HepG2 (cell line): ENCODE data around the gene MRPL28. TPM values are rescaled to one million over a fixed set of nuclear protein-coding genes. Genes with fewer than 3 reads are reported as not detected.

Source experiments
- BATF2 ChIP-seq: sonication (generic); formaldehyde crosslinking; IDR thresholded peaks from 2 replicates; pipeline ENCODE4 v1.8.0; 2022; ENCODE audit warnings: mild to moderate bottlenecking, missing genetic modification reagents, moderate library complexity
- BCL6 ChIP-seq: IDR thresholded peaks from 2 replicates; pipeline ENCODE4 v1.6.1; 2016; ENCODE audit warnings: missing genetic modification reagents, missing compliant biosample characterization
- CBX2 ChIP-seq, 2 experiments: fragments of 200-600 bp in 1 of 2; sonication (generic); formaldehyde crosslinking in 1 of 2; IDR thresholded peaks; 2 replicates each; pipeline versions ENCODE4 v1.7.0 to v1.8.1; 2018 to 2022; ENCODE audit warnings: low read depth in 2 of 2, low read length in 1 of 2, mild to moderate bottlenecking in 1 of 2, missing genetic modification reagents in 1 of 2
- CC2D1A ChIP-seq: sonication (generic); formaldehyde crosslinking; IDR thresholded peaks from 2 replicates; pipeline ENCODE4 v1.8.1; 2023; ENCODE audit warnings: mild to moderate bottlenecking, missing genetic modification reagents
- DMAP1 ChIP-seq: IDR thresholded peaks from 2 replicates; pipeline ENCODE4 v1.6.1; 2016
- HHEX ChIP-seq: IDR thresholded peaks from 2 replicates; pipeline ENCODE4 v1.6.1; 2016; ENCODE audit warnings: control low read depth
- LCORL ChIP-seq, 2 experiments: fragments of 450-650 bp in 1 of 2; sonication (generic) in 1 of 2; formaldehyde crosslinking in 1 of 2; IDR thresholded peaks; 2 replicates each; pipeline versions ENCODE4 v1.5.0 to v1.6.1; 2017 to 2020; ENCODE audit warnings: antibody characterized with exemption in 1 of 2, missing genetic modification reagents in 1 of 2
- MEIS1 ChIP-seq: sonication (generic); formaldehyde crosslinking; IDR thresholded peaks from 2 replicates; pipeline ENCODE4 v1.9.0; 2021; ENCODE audit warnings: mild to moderate bottlenecking, missing genetic modification reagents, moderate library complexity, borderline replicate concordance
- NFATC3 ChIP-seq: sonication (generic); formaldehyde crosslinking; IDR thresholded peaks from 2 replicates; pipeline ENCODE4 v1.5.1; 2020; ENCODE audit warnings: mild to moderate bottlenecking, missing genetic modification reagents
- SRF ChIP-seq: IDR thresholded peaks from 2 replicates; pipeline ENCODE4 v1.6.1; 2011; ENCODE audit warnings: mild to moderate bottlenecking, low read depth, low read length, moderate library complexity
- ZNF350 ChIP-seq: sonication (generic); formaldehyde crosslinking; IDR thresholded peaks from 2 replicates; pipeline ENCODE4 v1.4.0; 2020; ENCODE audit warnings: mild to moderate bottlenecking, low read depth, missing genetic modification reagents, borderline replicate concordance
- ZNF468 ChIP-seq: sonication (generic); formaldehyde crosslinking; IDR thresholded peaks from 2 replicates; pipeline ENCODE4 v1.8.0; 2022; ENCODE audit warnings: mild to moderate bottlenecking, moderate library complexity, missing genetic modification reagents
- ZNF839 ChIP-seq: sonication (generic); formaldehyde crosslinking; IDR thresholded peaks from 2 replicates; pipeline ENCODE4 v1.4.0; 2020; ENCODE audit warnings: missing genetic modification reagents, mild to moderate bottlenecking, borderline replicate concordance
- ZNF883 ChIP-seq: sonication (generic); formaldehyde crosslinking; IDR thresholded peaks from 2 replicates; pipeline ENCODE4 v1.5.1; 2020; ENCODE audit warnings: mild to moderate bottlenecking, missing genetic modification reagents; ENCODE audit errors: not compliant biosample characterization
- ZSCAN21 ChIP-seq: sonication (generic); formaldehyde crosslinking; IDR thresholded peaks from 2 replicates; pipeline ENCODE4 v1.8.0; 2022; ENCODE audit warnings: mild to moderate bottlenecking, missing genetic modification reagents, moderate library complexity, borderline replicate concordance
- ZSCAN22 ChIP-seq: sonication (generic); formaldehyde crosslinking; IDR thresholded peaks from 2 replicates; pipeline ENCODE4 v1.4.0; 2020; ENCODE audit warnings: mild to moderate bottlenecking, missing genetic modification reagents
- polyA plus RNA-seq, 8 experiments: library from polyadenylated mRNA; depleted of rRNA in 3 of 8; stranded (reverse) in 7 of 8; unstranded in 1 of 8; fragments of >200 nt; fragmentation: Illumina TruSeq in 4 of 8; extraction: Trizol in 4 of 8; gene quantifications; 2 replicates each; pipeline versions ENCODE4 v1.2.1 to v1.2.3, GENCODE V29; 2011 to 2016; ENCODE audit warnings: low read depth in 4 of 8, missing spikeins in 1 of 8, mixed read lengths in 1 of 8; ENCODE audit not compliant: insufficient read depth in 1 of 8
- total RNA-seq, 5 experiments: library from RNA; depleted of rRNA; stranded (reverse); fragments of >200 nt; fragmentation: Illumina TruSeq; extraction: Trizol; gene quantifications; 2 replicates each; pipeline ENCODE4 v1.2.3, GENCODE V29; 2016; ENCODE audit warnings: low read depth in 1 of 5
- TF ChIP-seq, protein P1 (sequence below): sonication (generic); formaldehyde crosslinking; IDR thresholded peaks from 2 replicates; pipeline ENCODE4 v1.5.0; 2020; ENCODE audit warnings: missing genetic modification reagents, mild to moderate bottlenecking, borderline replicate concordance
- TF ChIP-seq, protein P2 (sequence below): sonication (generic); formaldehyde crosslinking; IDR thresholded peaks from 2 replicates; pipeline ENCODE4 v1.9.0; 2021; ENCODE audit warnings: missing genetic modification reagents, mild to moderate bottlenecking, borderline replicate concordance
- TF ChIP-seq, protein P3 (sequence below): sonication (generic); formaldehyde crosslinking; IDR thresholded peaks from 2 replicates; pipeline ENCODE4 v1.5.0; 2020; ENCODE audit warnings: missing genetic modification reagents

The MRPL28 gene
- total and polyA plus RNA-seq, 2 of the 13 experiments (the other 11 are each of a cell fraction or from before 2014, with no cell fraction given), result 114 to 135 TPM

DNA sequence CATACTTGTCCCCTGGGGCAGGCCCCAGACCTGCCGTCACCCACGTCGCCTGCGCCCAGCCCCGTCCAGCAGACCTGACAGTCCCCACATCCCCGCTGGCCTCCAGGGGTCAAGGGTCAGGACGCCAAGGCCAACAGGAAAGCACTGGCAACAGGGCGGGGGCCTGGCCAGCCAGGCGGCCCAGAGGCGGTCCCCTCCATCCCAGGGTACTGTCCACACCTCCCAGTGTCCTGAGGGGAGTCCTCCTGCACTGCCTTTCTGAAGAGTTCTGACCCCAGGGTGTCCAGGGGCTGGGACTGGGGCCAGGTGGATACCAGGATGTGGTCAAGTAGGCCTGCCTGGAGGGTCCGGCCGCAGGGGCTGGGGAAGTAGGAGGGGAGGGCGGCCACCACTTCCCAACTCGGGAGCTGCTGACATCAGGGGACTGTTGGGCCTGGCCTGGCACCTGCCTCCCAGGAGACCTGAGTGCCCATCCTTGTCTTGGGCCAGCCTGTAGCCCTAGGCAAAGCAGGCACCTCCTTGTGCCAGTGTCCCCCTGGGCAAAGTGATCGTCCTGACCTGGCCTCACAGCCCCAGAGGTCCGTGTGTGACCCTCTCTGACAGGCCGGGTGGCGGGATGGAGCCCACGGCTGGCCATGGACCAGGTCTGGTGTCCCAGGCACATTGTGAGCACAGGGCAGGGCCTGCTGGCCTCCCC lies 11.1 kb downstream of the MRPL28 start (continued):
- TF ChIP-seq, protein P1, sequence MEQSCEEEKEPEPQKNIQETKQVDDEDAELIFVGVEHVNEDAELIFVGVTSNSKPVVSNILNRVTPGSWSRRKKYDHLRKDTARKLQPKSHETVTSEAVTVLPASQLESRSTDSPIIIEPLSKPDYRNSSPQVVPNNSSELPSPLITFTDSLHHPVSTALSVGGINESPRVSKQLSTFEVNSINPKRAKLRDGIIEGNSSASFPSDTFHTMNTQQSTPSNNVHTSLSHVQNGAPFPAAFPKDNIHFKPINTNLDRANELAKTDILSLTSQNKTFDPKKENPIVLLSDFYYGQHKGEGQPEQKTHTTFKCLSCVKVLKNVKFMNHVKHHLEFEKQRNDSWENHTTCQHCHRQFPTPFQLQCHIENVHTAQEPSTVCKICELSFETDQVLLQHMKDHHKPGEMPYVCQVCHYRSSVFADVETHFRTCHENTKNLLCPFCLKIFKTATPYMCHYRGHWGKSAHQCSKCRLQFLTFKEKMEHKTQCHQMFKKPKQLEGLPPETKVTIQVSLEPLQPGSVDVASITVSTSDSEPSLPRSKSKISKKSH (CRISPR knock-in tag), result no peak; the same call in 1 of the 2 replicates
- TF ChIP-seq HHEX (no peak), SRF (no peak), BATF2 (CRISPR knock-in tag) (no peak), MEIS1 (no peak), NFATC3 (CRISPR knock-in tag) (no peak), ZNF883 (CRISPR knock-in tag) (peak; percentile 38), ZSCAN22 (CRISPR knock-in tag) (no peak), ZNF468 (no peak), BCL6 (peak; percentile 54), CBX2 (IDR thresholded peaks at IDR 0.05; ENCODE audit: low read depth, low read length) (no peak), CBX2 (CRISPR knock-in tag; IDR thresholded peaks at IDR 0.05; ENCODE audit: low read depth) (no peak), CC2D1A (CRISPR knock-in tag) (no peak), ZSCAN21 (CRISPR knock-in tag) (peak; percentile 56; the same call in 1 of the 2 replicates), ZNF839 (CRISPR knock-in tag) (no peak), ZNF350 (CRISPR knock-in tag) (peak; percentile 44; the same call in 1 of the 2 replicates), LCORL (IDR thresholded peaks at IDR 0.05) (no peak), LCORL (CRISPR knock-in tag; IDR thresholded peaks at IDR 0.05) (peak; percentile 96), DMAP1 (CRISPR knock-in tag) (no peak; the same call in 1 of the 2 replicates)
- TF ChIP-seq, protein P2, sequence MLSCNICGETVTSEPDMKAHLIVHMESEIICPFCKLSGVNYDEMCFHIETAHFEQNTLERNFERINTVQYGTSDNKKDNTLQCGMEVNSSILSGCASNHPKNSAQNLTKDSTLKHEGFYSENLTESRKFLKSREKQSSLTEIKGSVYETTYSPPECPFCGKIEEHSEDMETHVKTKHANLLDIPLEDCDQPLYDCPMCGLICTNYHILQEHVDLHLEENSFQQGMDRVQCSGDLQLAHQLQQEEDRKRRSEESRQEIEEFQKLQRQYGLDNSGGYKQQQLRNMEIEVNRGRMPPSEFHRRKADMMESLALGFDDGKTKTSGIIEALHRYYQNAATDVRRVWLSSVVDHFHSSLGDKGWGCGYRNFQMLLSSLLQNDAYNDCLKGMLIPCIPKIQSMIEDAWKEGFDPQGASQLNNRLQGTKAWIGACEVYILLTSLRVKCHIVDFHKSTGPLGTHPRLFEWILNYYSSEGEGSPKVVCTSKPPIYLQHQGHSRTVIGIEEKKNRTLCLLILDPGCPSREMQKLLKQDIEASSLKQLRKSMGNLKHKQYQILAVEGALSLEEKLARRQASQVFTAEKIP (CRISPR knock-in tag), result no peak
- TF ChIP-seq, protein P3, sequence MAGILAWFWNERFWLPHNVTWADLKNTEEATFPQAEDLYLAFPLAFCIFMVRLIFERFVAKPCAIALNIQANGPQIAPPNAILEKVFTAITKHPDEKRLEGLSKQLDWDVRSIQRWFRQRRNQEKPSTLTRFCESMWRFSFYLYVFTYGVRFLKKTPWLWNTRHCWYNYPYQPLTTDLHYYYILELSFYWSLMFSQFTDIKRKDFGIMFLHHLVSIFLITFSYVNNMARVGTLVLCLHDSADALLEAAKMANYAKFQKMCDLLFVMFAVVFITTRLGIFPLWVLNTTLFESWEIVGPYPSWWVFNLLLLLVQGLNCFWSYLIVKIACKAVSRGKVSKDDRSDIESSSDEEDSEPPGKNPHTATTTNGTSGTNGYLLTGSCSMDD (CRISPR knock-in tag), result no peak
